HG03066 (cell line): Measurements from ENCODE around the gene COG4.

ENCODE experiments used
- ATAC-seq: cut with Tn5 transposase; IDR thresholded peaks from one replicate; pipeline ENCODE4 v1.9.1; 2021; ENCODE audit warnings: low read depth; ENCODE audit not compliant: unreplicated experiment

COG4 gene

GRCh38 chr16:70437582-70438557, 85.5 kb downstream of the COG4 start:
- ATAC-seq: no peak

- no peak for ATAC-seq
These were observed 86.3 kb downstream of the COG4 start for GRCh38 chr16:70437017-70437581.

GRCh38 chr16:70434484-70435260, 88.7 kb downstream of the COG4 start:
- no peak for ATAC-seq

- no peak for ATAC-seq
These were observed 89.8 kb downstream of the COG4 start for GRCh38 chr16:70433458-70434103.

GRCh38 chr16:70432723-70433457, 90.5 kb downstream of the COG4 start:
- ATAC-seq: peak; percentile 25

GRCh38 chr16:70432356-70432722, 91.0 kb downstream of the COG4 start:
- no peak for ATAC-seq

GRCh38 chr16:70430667-70431536, 92.5 kb downstream of the COG4 start:
- ATAC-seq: peak; percentile 39
